Hepatocyte (in vitro differentiated cells): ENCODE data around the gene GPR18.

ENCODE experiments used
- EZH2 ChIP-seq: fragments of 200-600 bp; sonication (generic); IDR thresholded peaks from 2 replicates; pipeline ENCODE4 v1.6.1; 2016; ENCODE audit warnings: antibody characterized with exemption, mild to moderate bottlenecking, borderline replicate concordance
- EZH2phosphoT487 ChIP-seq: fragments of 200-600 bp; sonication (generic); IDR thresholded peaks from one replicate; pipeline ENCODE4 v1.6.1; 2018; ENCODE audit warnings: antibody characterized with exemption, mild to moderate bottlenecking, low read depth, moderate library complexity; ENCODE audit not compliant: unreplicated experiment, severe bottlenecking
- TF ChIP-seq, protein P1 (sequence below): fragments of 200-600 bp; sonication (generic); IDR thresholded peaks from 2 replicates; pipeline ENCODE4 v1.5.1; 2016; ENCODE audit warnings: antibody characterized with exemption, mild to moderate bottlenecking; ENCODE audit not compliant: poor library complexity

DNA sequence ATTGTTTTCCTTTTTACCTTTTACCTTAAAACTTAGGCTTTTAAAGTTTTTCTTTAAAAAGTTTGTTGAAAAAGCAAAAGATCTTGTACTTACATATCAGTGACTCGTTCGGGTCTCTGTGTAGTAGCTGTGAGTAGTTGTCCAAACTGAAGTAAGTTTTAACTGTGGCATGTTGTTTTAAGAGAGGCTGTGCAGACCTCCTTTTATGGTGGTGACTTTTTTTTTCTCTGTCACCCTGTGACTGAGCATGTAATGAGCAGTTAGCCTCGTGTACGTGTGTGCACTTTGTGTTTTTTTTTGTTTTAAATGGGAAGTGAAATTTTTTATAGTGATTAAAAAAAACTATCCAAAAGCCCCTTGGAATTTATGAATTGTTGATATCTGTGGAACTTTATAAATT is 49.1 kb upstream of the GPR18 start, which contains the start of gene GPR183:
- TF ChIP-seq, protein P1, sequence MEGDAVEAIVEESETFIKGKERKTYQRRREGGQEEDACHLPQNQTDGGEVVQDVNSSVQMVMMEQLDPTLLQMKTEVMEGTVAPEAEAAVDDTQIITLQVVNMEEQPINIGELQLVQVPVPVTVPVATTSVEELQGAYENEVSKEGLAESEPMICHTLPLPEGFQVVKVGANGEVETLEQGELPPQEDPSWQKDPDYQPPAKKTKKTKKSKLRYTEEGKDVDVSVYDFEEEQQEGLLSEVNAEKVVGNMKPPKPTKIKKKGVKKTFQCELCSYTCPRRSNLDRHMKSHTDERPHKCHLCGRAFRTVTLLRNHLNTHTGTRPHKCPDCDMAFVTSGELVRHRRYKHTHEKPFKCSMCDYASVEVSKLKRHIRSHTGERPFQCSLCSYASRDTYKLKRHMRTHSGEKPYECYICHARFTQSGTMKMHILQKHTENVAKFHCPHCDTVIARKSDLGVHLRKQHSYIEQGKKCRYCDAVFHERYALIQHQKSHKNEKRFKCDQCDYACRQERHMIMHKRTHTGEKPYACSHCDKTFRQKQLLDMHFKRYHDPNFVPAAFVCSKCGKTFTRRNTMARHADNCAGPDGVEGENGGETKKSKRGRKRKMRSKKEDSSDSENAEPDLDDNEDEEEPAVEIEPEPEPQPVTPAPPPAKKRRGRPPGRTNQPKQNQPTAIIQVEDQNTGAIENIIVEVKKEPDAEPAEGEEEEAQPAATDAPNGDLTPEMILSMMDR = no peak
- no peak for TF ChIP-seq EZH2phosphoT487
- no peak for TF ChIP-seq EZH2
